ENCODE results near the gene PEAR1.

PEAR1 gene

DNA sequence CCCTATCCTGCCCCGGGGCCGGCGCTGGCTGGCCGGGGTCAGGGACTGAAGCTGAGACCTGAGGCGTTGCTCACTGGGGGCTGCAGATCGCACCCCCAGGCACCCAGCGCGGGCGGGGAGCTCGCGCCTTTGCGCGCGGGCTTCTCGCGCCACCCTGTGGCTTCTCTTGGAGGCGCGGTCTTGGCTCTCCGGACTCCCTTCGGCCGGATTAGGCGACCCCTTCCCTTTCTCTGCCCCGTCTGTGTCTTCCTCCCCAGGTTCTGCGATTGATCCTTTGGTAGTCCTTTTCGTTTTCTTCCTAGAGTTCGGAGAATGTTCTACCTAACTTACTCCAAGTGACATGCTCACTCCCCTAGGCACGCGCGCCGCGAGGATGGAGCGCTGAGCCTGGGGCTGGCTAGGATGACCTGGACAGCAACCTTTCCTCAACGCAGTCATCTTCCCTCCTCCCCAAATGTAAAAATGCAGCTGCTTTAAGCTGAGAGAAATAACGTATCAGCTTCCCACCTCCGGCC is 33.3 kb upstream of the PEAR1 start:
- DNase-seq, result peak; percentile 76

DNA sequence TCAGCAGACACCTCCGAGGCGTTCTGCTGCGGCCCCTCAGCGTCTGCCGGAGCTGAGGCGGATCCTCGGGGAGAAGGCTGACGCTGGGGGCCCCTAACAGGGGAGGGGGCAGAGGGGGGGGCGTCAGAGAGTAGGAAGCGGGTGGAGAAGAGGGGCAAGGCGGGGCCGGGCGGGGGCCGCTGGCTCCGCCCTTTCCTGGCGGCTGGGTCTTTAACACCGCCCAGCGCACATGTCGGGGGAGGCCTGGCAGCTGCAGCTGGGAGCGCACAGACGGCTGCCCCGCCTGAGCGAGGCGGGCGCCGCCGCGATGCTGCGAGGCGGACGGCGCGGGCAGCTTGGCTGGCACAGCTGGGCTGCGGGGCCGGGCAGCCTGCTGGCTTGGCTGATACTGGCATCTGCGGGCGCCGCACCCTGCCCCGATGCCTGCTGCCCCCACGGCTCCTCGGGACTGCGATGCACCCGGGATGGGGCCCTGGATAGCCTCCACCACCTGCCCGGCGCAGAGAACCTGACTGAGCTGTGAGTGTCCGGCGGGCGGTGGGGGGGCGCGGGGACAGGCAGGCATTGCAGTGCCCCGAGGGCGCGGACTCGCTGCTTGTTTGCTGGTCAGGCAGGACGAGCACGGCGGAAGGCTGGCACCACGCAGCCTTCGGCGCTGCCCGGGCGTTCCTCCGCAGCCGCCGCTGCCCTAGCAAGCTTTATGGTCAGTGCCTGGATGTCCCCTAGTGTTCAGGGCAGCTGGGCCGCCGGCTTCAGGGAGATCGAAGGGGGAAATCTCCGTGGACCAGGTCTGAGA is 32.7 kb upstream of the PEAR1 start, which contains the start of gene NTRK1:
TSS of gene NTRK1 (plus strand) at position 238 of the 796 bp plus-strand sequence. CDS start at position 308, 70 bp downstream.
- DNase-seq, result peak; percentile 66

DNA sequence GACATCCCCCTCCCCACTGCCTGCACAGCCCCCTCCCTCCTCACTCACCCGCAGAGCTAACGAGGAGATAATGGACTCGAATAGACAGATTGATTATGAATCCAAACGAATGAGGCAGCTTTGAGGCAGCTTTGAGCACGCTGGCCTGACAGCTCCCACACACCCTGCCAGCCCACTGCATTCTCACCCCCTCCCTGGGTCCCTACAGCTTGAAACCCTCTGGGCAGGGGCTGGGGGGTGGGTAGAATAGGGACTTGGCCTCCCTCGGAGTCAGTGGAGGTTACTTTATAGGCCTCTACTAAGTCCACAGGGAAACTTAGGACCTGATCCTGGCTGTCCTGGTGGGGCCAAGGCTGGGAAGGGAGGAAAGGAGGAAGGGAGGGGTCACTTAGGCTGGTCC is 30.9 kb upstream of the PEAR1 start:
- no peak for DNase-seq

DNA sequence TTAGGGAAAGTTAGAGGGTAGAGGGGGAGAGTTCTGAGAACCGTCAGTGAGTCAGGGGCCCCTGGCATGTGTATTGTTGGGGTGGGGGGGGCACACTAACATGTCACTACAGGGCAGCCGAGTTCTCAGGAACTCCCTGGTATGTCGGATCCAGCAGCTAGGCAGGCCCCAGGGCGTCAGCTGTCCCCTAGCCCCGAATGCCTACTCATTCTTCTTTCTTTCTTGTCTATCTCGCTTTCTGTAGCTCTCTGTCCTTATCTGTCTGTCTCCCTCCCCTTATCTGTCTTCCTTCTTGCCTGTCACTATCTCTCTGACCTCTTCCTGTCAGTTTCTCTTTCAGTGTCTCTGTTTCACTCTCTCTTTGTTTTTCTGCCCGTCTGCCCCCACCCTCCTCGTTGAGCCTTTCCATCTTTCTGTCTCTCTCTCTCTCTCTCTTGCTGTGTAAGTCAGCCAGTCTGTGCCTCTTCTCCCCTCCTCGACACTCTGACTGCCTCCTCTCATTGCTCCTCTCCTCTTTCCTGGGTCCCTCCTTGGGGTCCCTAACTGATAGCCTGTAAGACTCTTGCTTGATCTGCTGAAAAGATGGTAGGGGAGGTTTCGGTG is 30.4 kb upstream of the PEAR1 start:
- no peak for DNase-seq

GRCh38 chr1:156863631-156864030 is 29.9 kb upstream of the PEAR1 start:
- DNase-seq, result no peak

GRCh38 chr1:156864796-156865195 is 28.7 kb upstream of the PEAR1 start:
- DNase-seq, result no peak

DNA sequence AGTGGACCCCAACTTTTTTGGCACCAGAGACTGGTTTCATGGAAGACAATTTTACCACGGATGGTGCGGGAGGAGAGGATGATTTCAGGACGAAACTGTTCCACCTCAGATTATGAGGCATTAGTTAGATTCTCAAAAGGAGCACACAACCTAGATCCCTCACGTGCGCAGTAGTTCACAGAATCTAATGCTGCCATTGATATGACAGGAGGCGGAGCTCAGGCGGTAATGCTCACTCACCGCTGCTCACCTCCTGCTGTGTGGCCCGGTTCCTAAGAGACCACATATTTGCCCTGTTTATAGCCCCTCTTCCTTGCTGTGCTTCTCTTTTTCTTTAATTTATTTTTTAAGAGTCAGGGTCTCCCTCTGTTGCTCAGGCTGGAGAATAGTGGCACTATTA is 28.3 kb upstream of the PEAR1 start:
- DNase-seq, result no peak

DNA sequence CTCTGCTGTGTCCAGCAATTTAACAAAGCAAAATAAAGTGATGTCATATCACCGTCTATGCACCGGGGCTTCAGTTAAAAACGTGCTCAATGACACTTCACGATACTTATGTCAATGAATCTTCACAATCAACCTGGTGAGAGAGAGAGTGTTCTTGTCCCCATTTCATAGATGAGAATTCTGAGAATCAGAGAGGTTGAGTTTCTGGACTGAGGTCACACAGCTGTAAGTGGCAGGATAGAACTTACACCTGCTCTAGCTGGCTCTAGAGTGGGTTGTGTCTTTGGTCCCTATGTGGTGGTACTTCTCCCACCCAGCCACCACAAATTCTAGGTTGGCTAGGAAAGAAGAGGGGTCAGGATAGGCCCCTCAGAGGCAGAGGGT is 27.7 kb upstream of the PEAR1 start:
- DNase-seq, result no peak

DNA sequence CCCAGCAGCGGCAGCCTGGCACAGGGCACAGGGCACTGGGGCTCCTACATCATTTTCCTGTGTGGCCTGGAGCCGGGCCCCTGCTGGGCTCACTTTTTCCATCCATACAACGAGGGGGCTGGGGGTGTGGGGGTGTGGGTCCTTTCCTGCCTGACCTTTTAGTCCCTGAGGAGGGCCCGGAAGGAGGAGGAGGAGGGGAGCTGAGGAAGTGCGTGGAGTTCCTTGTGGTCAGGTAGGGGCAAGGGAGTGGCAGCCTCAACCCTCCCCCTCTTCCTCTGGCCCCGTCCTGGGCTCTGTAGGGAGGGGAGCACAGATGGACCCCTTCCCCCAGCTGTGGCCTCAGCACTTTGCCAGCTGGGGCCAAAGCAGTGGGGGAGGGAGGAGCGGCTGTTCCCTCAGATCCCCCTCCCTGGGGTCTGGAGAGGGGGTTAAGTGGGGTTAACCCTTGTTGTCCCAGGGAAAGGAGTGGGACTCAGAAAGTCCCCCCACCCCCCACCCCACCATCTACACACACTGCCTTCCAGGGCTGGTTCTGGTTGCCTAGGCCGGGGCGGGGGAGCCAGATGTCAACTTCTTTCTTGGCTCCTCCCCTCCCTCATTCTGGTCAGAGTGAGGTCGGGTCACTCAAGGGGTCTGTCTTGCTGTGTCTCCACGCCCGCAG is 27.1 kb upstream of the PEAR1 start:
- DNase-seq, result no peak

- no peak for DNase-seq
Measured at GRCh38 chr1:156868341-156868740, 25.2 kb upstream of the PEAR1 start.

- DNase-seq, result no peak
Measured at GRCh38 chr1:156869455-156869854, 24.1 kb upstream of the PEAR1 start.

GRCh38 chr1:156873659-156874058 is 19.9 kb upstream of the PEAR1 start:
- DNase-seq, result no peak

DNA sequence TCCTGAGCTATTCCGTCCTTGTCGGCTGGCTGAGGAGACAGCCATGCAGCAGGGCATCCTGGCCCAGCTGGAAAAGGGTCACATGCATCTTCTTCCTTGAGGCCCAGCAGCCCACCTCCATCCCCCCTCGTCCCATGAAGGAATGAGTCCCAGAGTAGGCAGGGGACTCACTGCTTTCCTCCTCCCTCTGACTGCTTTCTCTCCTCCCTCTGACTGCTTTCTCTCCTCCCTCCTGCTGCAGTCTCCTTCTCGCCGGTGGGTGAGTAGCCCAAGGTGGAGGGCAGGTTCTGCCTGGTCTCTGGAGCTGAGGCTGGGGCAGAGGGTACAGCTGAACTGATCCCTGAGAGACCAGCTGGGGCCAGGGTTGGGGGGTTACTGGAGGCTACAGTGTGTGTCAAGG is 19.4 kb upstream of the PEAR1 start:
- no peak for DNase-seq

GRCh38 chr1:156874572-156875340 is 18.8 kb upstream of the PEAR1 start:
- DNase-seq, result no peak

DNA sequence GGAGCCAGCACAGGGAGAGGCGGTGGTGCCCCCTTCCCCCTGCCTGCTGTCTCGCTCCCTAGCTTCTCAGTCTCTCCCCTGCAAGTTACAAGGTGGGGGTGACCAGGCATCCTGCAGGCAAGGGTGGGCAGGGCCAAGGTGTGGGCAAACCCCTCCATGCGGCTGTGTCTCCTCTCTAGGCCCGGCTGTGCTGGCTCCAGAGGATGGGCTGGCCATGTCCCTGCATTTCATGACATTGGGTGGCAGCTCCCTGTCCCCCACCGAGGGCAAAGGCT is 18.2 kb upstream of the PEAR1 start:
- DNase-seq, result no peak

GRCh38 chr1:156876281-156876680 is 17.2 kb upstream of the PEAR1 start:
- DNase-seq, result no peak

- DNase-seq, result no peak
Measured at GRCh38 chr1:156877433-156878170, 15.9 kb upstream of the PEAR1 start.

- DNase-seq, result no peak
Measured at GRCh38 chr1:156879876-156880275, 13.6 kb upstream of the PEAR1 start.

- no peak for DNase-seq
Measured at GRCh38 chr1:156880473-156880872, 13.0 kb upstream of the PEAR1 start.

DNA sequence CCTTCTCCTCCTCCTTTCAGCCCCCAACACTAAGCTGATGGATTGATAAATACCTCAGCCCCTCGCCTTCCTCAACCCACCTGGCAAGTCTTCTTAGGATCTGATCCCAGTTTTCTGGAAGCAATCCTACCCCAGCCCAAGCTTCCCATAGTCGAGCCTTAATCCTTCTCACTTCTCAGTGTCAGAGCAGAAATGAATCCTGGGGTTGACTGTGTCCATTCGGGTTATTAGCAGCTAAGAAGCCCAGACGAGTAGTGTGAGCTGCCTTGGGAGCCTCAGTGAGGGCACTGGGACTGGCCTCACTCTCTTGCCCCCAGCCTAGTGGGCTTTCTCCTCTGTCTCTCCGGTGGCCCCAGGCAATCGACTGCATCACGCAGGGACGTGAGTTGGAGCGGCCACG is 12.4 kb upstream of the PEAR1 start:
- DNase-seq, result no peak

DNA sequence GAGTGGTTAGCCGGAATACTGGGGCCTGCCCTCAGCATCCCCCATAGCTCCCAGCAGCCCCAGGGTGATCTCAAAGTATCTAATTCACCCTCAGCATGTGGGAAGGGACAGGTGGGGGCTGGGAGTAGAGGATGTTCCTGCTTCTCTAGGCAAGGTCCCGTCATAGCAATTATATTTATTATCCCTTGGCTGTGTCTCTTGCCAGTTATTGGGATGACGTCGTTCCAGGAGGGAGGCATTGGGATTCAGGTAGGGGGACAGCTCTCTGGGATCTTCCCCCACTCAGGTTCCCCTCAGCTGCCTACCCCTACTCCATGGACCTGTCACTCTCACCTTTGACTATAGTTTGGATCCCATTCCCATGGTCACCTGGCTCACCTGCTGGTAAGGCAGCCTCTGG is 11.9 kb upstream of the PEAR1 start:
- DNase-seq, result no peak

DNA sequence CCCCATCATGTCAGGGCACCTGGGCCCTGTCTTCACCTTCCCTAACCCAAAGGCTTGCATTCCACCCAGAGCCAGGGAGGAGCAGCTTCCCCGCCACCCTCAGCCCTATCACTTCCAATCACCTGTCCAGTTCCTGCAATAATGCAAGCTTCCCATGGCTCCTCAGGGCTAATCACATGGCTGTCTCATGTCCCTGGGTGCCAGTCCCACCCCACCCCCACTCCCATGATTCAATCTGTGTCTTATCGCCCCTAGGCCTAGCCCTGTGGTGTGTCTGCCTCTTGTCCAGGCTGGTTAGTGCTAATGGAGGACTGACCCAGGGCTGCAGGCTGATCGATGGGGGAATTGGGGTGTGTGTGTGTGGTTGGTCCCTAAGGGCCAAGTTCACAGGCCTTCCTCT is 11.0 kb upstream of the PEAR1 start:
- no peak for DNase-seq

DNA sequence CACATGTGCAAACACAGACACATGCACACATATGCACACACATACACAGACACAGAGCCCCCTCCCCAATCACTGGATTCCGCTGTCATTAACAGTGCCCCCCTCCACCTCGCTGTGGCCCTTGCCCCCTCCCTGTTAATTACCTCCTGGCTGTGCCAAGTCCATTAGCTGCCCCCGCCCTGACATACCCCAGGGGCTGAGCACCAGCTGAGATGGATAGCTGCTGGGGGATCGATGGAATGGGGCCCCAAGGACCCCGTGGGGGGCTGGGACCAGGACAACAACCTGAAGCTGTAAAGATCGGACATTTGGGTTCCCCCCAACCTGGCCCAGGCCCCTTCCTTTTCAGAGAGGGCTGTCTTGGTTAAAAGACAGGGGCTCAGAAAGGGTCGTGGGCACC is 9.6 kb upstream of the PEAR1 start:
- DNase-seq, result no peak

Measured in activated T-cell treated with anti-CD3 and anti-CD28 coated beads, Interleukin-2, amount 50 U/mL, for 1 hour (primary cell).